ENCODE results near the gene ZNF565.
A peak's percentile ranks its signal among the peaks of the same experiment; 100 is the strongest.
"Not testable (repeated sequence)": the region's sequence is repeated elsewhere in the genome, so short reads cannot be mapped to it uniquely, and the experiment has no call there.

ZNF565 gene

DNA sequence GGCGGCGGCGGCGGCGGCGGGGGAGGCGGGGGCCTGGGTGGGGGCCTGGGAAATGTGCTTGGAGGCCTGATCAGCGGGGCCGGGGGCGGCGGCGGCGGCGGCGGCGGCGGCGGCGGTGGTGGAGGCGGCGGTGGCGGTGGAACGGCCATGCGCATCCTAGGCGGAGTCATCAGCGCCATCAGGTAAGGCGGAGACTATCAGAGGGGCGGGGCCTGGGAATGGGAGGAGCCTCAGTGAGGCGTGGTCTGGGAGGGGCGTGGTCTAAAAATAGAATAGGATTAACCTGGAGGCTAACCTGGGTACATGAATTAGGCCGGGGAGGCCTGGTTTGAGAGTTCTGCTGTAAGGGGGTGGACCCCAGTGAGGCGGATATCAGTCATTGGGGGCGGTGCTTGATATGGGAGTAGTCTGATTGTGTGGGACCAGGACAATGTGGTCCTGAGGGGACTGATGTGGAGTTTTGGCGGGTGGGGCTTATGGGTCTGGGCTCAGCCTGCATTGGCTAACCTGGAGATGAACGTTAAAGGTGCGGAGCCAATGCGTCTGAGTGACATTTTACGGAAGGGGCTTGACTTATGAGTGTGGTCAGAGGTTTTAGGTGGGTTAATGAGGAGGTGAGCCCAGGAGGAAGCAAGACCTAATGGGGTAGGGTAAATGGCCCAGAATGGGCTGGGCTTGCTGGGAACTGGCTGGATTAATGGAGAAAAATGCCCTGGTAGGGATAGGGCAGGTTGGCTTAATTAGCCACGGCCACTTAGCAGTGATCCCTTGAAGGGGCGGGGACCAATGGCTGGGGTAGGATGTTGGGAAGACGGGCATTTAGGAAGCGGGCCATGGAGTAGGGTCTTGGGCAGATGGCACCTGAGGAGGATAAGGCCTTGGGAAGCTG is 73.2 kb downstream of the ZNF565 start:
- H3K4me1 ChIP-seq (ENCODE audit: control insufficient read depth, insufficient read depth, low read length), result peaks cover 26% of the 10 kb centered on the region
- H3K27me3 ChIP-seq (ENCODE audit: control insufficient read depth, insufficient read depth, low read length), result no peaks in the 10 kb centered on the region
- no peaks in the 10 kb centered on the region for H3K9me3 ChIP-seq (ENCODE audit: control insufficient read depth, low read length)
- H3K4me3 ChIP-seq (ENCODE audit: low read length), result no peak overlapping the region
- peaks cover 13% of the 10 kb centered on the region for H3K36me3 ChIP-seq (ENCODE audit: control insufficient read depth, insufficient read depth, low read length)
- H3K9ac ChIP-seq (ENCODE audit: low read length), result peak overlapping the region; percentile 100

DNA sequence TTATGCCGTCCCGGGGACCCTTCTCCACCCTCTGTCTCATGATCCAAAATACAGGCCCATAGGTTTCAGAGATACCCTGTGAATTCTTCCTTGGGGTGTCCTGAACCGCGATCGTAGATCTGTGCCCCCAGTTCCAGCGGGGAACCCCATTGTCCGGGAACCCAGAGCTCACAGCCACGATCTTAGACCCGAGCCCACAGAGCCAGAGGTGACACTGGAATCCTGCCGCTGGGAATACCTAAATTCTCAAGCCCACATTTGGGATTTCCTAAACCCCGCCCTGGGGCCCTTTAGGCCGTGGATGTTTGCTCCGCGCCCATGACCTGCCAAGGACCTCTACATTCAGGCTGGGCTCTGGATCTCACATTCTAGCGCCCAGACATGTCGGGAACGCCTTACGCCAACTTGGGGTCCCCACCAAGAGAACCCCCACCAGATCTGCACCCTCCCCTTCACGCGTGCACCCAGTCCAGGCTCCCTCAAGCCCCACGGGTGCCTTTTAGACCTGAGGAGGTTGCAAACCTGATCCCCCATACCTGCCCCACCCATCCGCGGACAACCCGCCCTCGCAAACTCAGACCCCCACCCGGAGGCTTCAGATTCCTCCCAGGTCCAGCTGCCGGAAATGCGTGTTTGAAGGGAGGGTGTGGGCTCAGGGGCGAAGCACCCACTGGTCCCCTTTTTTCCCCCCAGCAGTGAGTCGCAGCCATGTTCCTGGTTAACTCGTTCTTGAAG is 74.0 kb downstream of the ZNF565 start:
- H3K4me3 ChIP-seq (ENCODE audit: low read length), result peak overlapping the region; percentile 100
- peak overlapping the region; percentile 100 for H3K9ac ChIP-seq (ENCODE audit: low read length)
- H3K27me3 ChIP-seq (ENCODE audit: control insufficient read depth, insufficient read depth, low read length), result no peaks in the 10 kb centered on the region
- H3K4me1 ChIP-seq (ENCODE audit: control insufficient read depth, insufficient read depth, low read length), result peaks cover 31% of the 10 kb centered on the region
- no peaks in the 10 kb centered on the region for H3K9me3 ChIP-seq (ENCODE audit: control insufficient read depth, low read length)
- peaks cover 8% of the 10 kb centered on the region for H3K36me3 ChIP-seq (ENCODE audit: control insufficient read depth, insufficient read depth, low read length)

DNA sequence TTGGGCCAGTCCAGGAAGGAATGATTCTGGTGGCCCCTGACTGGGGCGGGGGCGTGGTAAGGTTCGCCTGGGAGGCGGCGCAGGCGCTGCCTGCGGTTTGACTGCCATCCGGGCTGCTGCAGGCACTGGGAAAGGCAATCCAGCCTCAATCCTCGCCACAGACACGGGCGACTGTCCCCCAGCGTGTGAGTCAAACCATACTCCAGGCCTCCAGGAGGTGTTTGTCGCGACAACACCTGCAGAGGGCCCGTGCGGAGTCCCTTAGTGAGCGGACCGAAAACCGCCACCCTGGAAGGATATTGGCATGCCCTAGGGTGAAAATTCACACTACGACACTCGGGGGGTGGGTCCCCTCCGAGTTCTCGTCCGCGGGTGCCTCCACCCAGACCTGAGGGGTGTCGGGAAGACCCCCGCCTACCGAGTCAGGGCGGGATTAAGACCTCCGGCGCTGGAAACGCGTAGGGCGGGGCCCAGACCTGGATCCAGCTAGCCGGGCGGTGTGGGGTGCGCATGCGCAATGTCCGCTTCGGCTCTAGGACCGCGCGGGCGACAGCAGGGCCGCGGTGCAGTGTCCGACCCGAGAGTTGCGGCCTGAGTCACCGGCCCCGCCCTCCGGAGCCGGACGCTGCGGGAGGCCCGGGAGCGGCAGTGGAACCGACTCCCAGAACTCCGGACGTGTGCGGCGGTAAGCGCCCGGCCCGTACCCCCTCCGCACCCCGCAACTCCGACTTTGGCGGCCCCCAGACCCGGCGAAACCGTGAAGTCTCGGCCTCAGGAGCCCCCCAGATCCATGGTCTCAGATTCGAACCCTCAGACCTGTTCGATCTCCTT is 74.8 kb downstream of the ZNF565 start, which contains the start of gene CAPNS1:
Gene CAPNS1 (plus strand): TSS at position 594 of the 831 bp plus-strand sequence. CDS start 946 bp downstream, outside the sequence.
- Histone ChIP-seq H3K36me3 (ENCODE audit: control insufficient read depth, insufficient read depth, low read length) (peaks cover 8% of the 10 kb centered on the region), H3K4me1 (ENCODE audit: control insufficient read depth, insufficient read depth, low read length) (peaks cover 31% of the 10 kb centered on the region), H3K27me3 (ENCODE audit: control insufficient read depth, insufficient read depth, low read length) (no peaks in the 10 kb centered on the region), H3K9ac (ENCODE audit: low read length) (peak within 1 kb of the TSS; percentile 100), H3K4me3 (ENCODE audit: low read length) (peak within 1 kb of the TSS; percentile 100), H3K9me3 (ENCODE audit: control insufficient read depth, low read length) (no peaks in the 10 kb centered on the region)

DNA sequence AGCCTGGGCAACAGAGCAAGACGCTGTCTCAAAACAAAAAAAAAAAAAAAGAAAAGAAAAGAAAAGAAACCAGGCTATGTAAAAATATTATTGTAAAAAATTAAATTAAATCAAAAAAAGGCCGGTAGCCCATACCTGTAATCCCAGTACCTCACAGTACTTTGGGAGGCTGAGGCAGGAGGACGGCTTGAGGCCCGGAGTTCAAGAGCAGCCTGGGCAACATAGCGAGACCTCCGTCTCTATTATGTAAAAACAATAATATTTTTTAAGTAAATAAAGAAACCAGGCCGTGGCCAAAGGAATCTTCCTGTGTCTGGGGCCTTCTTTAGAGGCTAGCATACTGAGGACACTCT is 75.4 kb downstream of the ZNF565 start:
- Histone ChIP-seq H3K9ac (ENCODE audit: low read length) (peak overlapping the region; percentile 100), H3K4me1 (ENCODE audit: control insufficient read depth, insufficient read depth, low read length) (peaks cover 31% of the 10 kb centered on the region), H3K36me3 (ENCODE audit: control insufficient read depth, insufficient read depth, low read length) (peaks cover 8% of the 10 kb centered on the region), H3K27me3 (ENCODE audit: control insufficient read depth, insufficient read depth, low read length) (no peaks in the 10 kb centered on the region), H3K9me3 (ENCODE audit: control insufficient read depth, low read length) (no peaks in the 10 kb centered on the region), H3K4me3 (ENCODE audit: low read length) (peak overlapping the region; percentile 100)

DNA sequence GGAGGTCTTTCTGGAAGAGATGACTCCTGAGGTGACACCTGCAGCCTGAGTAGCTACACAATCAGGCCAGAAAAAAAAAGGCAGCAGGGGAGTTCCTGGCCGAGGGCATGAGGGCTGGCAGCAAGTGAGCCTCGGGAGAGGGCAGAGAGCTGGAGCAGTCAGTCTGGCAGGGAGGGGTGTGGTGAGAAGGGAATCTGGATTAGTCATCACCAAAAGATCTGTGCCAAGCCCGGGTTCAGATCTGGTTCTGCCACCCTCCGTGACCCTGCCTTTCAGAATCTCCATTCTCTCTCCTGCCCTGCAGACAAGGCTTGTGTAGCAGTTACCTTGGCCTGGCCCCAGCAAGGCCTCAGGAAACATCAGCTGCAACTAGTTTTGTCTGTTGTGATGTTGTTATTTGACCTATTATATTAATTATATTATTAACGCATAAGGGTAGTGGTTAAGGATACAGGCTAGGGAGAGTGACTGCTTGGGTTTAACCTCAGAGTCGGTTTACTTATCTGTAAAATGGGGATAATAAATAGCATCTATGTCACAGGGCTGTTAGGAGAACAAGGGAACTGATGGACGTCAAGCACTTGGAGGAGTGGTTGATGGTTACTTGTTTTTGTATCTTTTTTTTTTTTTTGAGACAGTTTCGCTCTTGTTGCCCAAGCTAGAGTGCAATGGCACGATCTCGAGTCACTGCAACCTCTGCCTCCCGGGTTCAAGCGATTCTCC is 77.3 kb downstream of the ZNF565 start:
- H3K27me3 ChIP-seq (ENCODE audit: control insufficient read depth, insufficient read depth, low read length), result no peaks in the 10 kb centered on the region
- H3K4me3 ChIP-seq (ENCODE audit: low read length), result no peak overlapping the region
- H3K9ac ChIP-seq (ENCODE audit: low read length), result peak overlapping the region; percentile 73
- no peaks in the 10 kb centered on the region for H3K9me3 ChIP-seq (ENCODE audit: control insufficient read depth, low read length)
- H3K36me3 ChIP-seq (ENCODE audit: control insufficient read depth, insufficient read depth, low read length), result no peaks in the 10 kb centered on the region
- H3K4me1 ChIP-seq (ENCODE audit: control insufficient read depth, insufficient read depth, low read length), result peaks cover 37% of the 10 kb centered on the region

DNA sequence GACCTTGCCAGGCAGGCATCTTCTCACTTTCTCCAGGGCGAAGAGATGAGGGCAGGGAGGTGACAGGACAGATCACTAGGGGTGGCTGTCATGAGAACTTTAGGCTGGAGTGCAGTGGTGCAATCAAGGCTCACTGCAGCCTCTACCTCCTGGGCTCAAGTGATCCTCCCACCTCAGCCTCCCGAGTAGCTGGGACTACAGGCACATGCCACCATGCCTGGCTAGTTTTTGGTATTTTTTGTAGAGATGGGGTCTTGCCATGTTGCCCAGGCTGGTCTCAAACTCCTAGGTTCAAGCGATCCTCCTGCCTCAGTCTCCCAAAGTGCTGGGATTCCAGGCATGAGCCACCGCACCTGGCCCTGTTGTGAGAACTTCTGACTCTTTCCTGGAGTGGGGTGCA is 79.6 kb downstream of the ZNF565 start:
- H3K36me3 ChIP-seq (ENCODE audit: control insufficient read depth, insufficient read depth, low read length); H3K27me3 ChIP-seq (ENCODE audit: control insufficient read depth, insufficient read depth, low read length); H3K9me3 ChIP-seq (ENCODE audit: control insufficient read depth, low read length); H3K9ac ChIP-seq (ENCODE audit: low read length); H3K4me3 ChIP-seq (ENCODE audit: low read length): not testable (repeated sequence)
- H3K4me1 ChIP-seq (ENCODE audit: control insufficient read depth, insufficient read depth, low read length), result peaks cover 34% of the 10 kb centered on the region
